SHP77 (cell line): Measurements from ENCODE around the gene GALK1.

Experiments
- DNase-seq, 2 experiments: peaks; one replicate each; lab custom pipeline; 2025; lab: John Stamatoyannopoulos, UW

The GALK1 gene

GRCh38 chr17:75749545-75750389 is 15.2 kb downstream of the GALK1 start:
- peak; percentile 69 to 79 for DNase-seq

GRCh38 chr17:75748706-75749105 is 16.3 kb downstream of the GALK1 start:
- no peak for DNase-seq

- DNase-seq, result no peak
Observed at GRCh38 chr17:75743625-75744206, 21.3 kb downstream of the GALK1 start.

GRCh38 chr17:75742337-75742736 is 22.7 kb downstream of the GALK1 start:
- DNase-seq, result no peak

GRCh38 chr17:75740631-75741077 is 24.3 kb downstream of the GALK1 start:
- DNase-seq, result no peak

- DNase-seq, result no peak
Observed at GRCh38 chr17:75740215-75740614, 24.8 kb downstream of the GALK1 start.

GRCh38 chr17:75739801-75740200 is 25.2 kb downstream of the GALK1 start:
- no peak for DNase-seq

GRCh38 chr17:75739174-75739573 is 25.8 kb downstream of the GALK1 start:
- DNase-seq, result no peak

GRCh38 chr17:75738218-75738802 is 26.7 kb downstream of the GALK1 start:
- no peak for DNase-seq

- DNase-seq, result no peak
Observed at GRCh38 chr17:75737133-75737962, 27.6 kb downstream of the GALK1 start.

GRCh38 chr17:75736173-75736835 is 28.7 kb downstream of the GALK1 start:
- no peak for DNase-seq

- DNase-seq, result no peak
Observed at GRCh38 chr17:75734674-75735294, 30.2 kb downstream of the GALK1 start.

GRCh38 chr17:75733471-75733870 is 31.5 kb downstream of the GALK1 start:
- no peak for DNase-seq

GRCh38 chr17:75731716-75732498 is 33.1 kb downstream of the GALK1 start:
- DNase-seq, result no peak

GRCh38 chr17:75731086-75731715 is 33.8 kb downstream of the GALK1 start:
- DNase-seq, result no peak

- no peak for DNase-seq
Observed at GRCh38 chr17:75730065-75730464, 34.9 kb downstream of the GALK1 start.

GRCh38 chr17:75729351-75729750 is 35.6 kb downstream of the GALK1 start:
- DNase-seq, result no peak

- no peak for DNase-seq
Observed at GRCh38 chr17:75727391-75727790, 37.6 kb downstream of the GALK1 start.

- no peak for DNase-seq
Observed at GRCh38 chr17:75725504-75725903, 39.5 kb downstream of the GALK1 start.
